GM19397 (cell line): ENCODE measurements around the gene SLC25A43.
"Not testable (repeated sequence)": the region's sequence is repeated elsewhere in the genome, so short reads cannot be mapped to it uniquely, and the experiment has no call there.

Experiments
- ATAC-seq: cut with Tn5 transposase; IDR thresholded peaks from one replicate; pipeline ENCODE4 v1.9.1; 2021; ENCODE audit warnings: mild to moderate bottlenecking, moderate library complexity; ENCODE audit not compliant: unreplicated experiment

SLC25A43 gene

DNA sequence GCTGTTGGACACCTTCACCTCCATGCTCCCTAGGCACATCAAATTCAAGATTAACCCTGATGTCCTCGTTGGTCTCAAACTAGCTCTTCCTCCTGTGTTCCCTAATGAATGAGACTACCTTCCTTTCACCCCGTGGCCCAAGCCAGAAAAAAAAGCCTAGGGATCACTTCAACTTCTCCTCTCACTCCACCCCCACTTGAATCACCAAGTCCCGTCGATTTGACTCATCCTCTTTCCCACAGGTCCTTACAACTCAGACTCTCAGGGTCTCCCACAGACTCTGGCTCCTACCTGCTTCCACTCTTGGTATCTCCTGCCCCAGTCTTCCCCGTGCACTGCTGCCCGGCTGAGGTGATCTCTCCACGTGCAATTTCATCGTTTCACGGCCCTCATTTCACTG is 8.5 kb downstream of the SLC25A43 start:
- ATAC-seq: no peak

DNA sequence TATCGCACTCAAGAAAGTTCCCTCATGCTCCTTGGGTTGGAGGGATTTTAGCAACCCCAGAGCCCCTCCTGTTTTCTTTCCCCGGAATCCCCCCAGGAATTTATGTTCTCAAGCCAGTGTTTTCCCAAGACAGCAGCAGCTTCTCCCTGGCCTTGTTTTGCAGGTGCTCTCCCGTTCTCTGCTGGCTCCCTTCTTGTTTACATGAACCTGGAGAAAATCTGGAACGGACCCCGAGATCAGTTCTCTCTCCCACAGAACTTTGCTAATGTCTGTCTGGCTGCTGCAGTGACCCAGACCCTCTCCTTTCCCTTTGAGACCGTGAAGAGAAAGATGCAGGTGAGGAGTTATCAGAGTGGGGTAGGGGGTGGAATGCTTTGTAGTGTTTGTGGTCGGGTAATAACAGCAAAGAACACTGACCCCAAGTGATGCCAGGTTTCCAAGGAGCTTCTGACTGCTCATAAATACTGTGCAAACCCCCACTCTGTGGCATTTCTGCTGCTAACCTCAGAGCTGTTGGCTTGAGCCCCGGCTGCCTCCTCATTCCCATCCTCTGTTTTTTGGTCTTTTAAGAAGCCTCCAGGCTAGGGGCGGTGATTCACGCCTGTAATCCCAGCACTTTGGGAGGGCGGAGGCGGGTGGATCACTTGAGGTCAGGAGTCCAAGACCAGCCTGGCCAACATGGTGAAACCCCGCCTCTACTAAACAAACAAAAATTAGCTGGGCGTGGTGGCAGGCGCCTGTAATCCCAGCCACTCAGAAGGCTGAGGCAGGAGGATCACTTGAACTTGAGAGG is 11.1 kb downstream of the SLC25A43 start:
- ATAC-seq: no peak

- ATAC-seq: no peak
These were observed 11.7 kb downstream of the SLC25A43 start for GRCh38 chrX:119410854-119411253.

DNA sequence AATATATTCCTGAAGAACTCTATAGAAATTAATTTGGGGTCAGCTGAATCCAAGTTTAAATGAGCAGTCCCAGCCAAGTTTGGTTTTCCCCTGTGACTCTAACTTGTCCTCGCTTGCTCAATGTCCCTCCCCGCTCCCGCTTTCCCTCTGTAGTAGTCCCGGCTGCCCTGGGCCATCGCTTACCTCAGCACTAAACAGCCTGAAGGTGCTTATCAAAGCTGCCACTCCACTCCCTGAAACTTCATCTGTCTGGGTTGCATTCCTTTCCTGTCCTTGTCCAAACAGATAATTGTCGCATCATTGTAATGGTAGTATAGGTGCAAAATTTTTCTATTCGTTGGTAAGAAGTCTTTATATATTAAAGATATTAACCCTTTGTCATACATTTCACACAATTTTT is 12.8 kb downstream of the SLC25A43 start:
- no peak for ATAC-seq

GRCh38 chrX:119417376-119417775 is 18.2 kb downstream of the SLC25A43 start:
- no peak for ATAC-seq

DNA sequence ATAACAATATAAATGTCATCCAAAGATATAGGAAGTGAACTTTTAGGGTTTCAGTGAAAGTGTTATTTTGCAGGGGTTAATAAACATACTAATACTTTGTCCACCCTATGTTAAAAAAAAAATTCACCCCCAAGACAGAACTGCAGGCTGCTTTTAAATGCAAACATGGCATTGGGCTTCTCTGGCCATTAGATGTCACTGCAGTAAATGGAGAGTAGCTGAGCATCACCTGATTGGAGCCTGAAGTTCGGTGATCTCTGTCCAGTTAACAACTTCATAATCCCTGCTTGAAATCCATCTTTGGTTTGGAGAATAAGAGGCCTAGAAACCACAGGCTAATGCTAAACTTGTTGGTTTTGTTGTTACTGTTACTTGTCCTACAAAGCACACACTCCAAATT is 18.7 kb downstream of the SLC25A43 start:
- no peak for ATAC-seq

- ATAC-seq: no peak
These were observed 20.0 kb downstream of the SLC25A43 start for GRCh38 chrX:119419146-119419545.

DNA sequence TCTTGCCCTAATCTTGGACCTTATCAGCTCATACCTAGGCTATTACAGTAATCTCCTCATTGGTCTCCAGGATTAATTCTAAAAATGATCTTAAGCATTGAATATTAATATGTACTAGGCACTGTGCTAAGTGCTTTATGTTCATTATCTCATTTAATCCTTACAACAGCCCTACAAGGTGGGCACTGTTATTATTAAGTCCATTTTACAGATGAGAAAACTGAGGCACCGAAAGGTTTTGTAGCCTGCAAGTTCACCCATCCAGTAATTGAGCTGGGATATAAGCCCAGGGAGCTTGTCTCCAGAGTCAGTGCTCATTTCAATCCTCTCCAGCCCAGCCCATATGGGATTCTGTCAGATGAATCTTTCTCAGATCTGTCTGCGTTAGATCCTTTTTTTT is 20.8 kb downstream of the SLC25A43 start:
- ATAC-seq: no peak

- no peak for ATAC-seq
These were observed 22.0 kb downstream of the SLC25A43 start for GRCh38 chrX:119421016-119421705.

- ATAC-seq: no peak
These were observed 24.5 kb downstream of the SLC25A43 start for GRCh38 chrX:119423631-119424030.

DNA sequence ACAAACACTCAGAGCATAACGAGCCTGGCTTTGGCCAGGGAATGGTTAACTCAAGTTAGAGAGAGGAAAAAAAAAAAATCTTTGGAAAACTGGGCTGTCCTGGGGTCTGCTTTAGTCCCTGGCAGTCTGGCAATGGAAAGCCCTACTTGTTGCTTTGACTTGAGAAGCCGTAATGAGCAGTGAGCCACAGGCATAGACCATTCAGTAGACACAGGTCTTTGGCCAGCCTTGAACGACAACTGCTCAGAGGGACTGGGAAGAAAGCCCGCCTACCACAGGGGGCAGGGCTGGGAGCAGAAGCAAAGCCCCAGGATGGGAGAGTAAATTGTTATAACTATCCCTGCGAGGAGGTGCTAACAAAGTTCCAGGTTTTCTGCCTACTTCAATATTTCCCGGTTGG is 25.9 kb downstream of the SLC25A43 start:
- no peak for ATAC-seq

DNA sequence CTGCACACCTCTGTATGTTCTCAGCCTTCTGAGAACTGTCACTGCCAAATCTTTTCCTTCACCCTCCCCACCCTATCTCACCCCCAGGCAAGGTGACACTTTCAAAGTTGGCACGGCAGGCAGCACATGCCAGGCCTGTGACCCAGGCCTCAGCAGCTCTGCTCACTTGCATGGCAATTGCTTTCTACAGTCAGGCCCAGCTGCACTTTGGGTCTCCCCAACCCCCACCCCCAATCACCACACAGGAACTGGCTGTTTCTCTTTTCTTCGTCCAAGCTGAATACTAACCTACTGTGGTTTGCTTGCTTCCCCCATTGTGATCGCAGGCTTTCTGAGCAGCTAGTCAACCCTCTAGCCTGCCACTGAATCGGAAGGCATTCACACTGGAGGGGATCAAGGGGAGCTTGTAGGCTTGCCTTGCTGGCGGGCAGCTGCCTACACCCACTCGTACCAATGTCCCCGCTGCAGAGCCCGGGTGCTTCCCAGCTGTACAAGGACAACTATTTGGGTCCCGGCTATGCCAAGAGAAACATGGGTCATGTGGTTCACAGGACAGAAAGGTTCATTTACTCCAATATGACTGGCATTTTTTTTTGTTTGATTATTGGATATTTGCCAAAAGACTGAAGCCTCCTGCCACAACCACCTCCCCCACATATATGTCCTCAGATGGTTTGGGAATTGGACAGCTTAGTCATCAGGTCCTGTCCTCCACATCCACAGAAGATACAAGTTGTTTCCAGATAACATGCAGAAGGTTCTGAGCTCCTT is 28.1 kb downstream of the SLC25A43 start:
- ATAC-seq: peak; percentile 91

- ATAC-seq: no peak
These were observed 28.7 kb downstream of the SLC25A43 start for GRCh38 chrX:119427795-119428185.

GRCh38 chrX:119429471-119429870 is 30.3 kb downstream of the SLC25A43 start:
- no peak for ATAC-seq

- not testable (repeated sequence) for ATAC-seq
These were observed 42.2 kb downstream of the SLC25A43 start for GRCh38 chrX:119441295-119441694.

DNA sequence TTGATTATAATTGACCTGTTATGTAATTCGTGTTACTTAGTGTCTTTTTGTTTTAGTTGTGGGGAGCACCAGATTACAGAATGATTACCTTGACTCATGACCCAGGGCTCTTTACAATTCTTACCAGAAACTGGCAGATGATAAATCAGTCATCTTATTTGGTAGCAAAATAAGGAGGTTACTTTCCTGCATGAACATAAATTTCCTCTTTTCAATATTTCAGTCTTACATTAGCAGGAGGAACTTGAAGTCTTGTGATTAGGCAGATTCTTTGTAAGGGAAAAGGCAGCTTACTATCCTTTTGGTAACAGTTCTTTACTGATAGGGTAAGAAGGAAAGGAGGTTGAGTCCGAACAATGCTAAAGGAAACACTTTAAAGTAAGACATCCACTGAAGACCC is 43.1 kb downstream of the SLC25A43 start:
- no peak for ATAC-seq

- ATAC-seq: no peak
These were observed 54.1 kb downstream of the SLC25A43 start for GRCh38 chrX:119453202-119453601.

DNA sequence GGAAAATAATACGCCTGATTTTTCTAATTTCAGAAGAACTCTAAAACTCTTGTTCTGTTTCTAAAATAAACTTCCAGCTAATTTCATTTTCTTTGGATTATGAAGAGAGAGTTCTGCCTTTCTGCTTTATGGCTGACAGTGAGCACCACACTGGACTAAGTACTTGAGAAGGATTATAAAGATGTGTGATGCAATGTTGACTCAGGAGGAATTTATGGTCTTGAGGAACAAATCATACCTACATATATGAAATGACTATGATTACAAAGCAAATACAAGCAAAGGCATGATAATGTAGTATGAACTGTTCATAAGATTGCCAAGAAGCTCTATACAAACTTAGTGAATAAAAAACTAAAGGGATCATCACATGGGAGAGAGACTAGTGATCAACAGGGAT is 56.1 kb downstream of the SLC25A43 start:
- ATAC-seq: no peak

- no peak for ATAC-seq
These were observed 60.0 kb downstream of the SLC25A43 start for GRCh38 chrX:119459181-119459580.

DNA sequence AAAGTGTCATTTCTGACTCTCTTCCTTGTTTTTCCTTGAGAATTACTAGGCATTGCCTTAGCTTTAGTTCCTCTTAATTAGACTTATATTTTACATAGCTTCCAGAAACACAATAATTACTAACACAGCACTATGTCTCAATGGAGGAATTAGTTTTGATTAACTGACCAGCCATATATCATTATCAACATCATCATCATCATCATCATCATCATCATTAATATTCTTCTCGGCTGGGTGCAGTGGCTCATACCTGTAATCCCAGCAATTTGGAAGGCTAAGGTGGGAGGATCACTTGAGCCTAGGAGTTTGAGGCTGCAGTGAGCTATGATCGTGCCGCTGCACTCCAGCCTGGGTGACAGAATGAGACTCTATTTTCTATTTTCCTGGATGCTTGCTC is 66.4 kb downstream of the SLC25A43 start:
- no peak for ATAC-seq

- no peak for ATAC-seq
These were observed 67.8 kb downstream of the SLC25A43 start for GRCh38 chrX:119466970-119467369.

GRCh38 chrX:119467433-119467832 is 68.3 kb downstream of the SLC25A43 start:
- no peak for ATAC-seq
